Neural progenitor cell (in vitro differentiated cells): ENCODE measurements around the gene AMER3. TPM values are rescaled to one million over a fixed set of nuclear protein-coding genes. Genes with fewer than 3 reads are reported as not detected.

ENCODE experiments used
- DNase-seq: peaks from one replicate; pipeline ENCODE4 v3.0.0-alpha.2; 2016; ENCODE audit warnings: low spot score
- H2AFZ ChIP-seq: fragments of 200-600 bp; sonication (generic); replicated peaks from 2 replicates; pipeline ENCODE4 v1.6.1; 2016; ENCODE audit warnings: antibody characterized with exemption
- H3F3A ChIP-seq: fragments of 200-600 bp; sonication (generic); 2 replicates; pipeline ENCODE4 v1.6.1; 2016; ENCODE audit warnings: antibody characterized with exemption, low read depth
- H3K27ac ChIP-seq: fragments of 200-600 bp; sonication (generic); 2 replicates; pipeline ENCODE4 v1.5.1; 2016; ENCODE audit warnings: mild to moderate bottlenecking
- H3K27me3 ChIP-seq: fragments of 200-600 bp; sonication (generic); 2 replicates; pipeline ENCODE4 v1.6.1; 2016; ENCODE audit warnings: mild to moderate bottlenecking, moderate library complexity
- H3K36me3 ChIP-seq: fragments of 200-600 bp; sonication (generic); 2 replicates; pipeline ENCODE4 v1.5.1; 2016
- H3K4me1 ChIP-seq: fragments of 200-600 bp; sonication (generic); 2 replicates; pipeline ENCODE4 v1.6.1; 2016; ENCODE audit warnings: mixed run types
- H3K4me2 ChIP-seq: fragments of 200-600 bp; sonication (generic); 2 replicates; pipeline ENCODE4 v1.6.1; 2016
- H3K4me3 ChIP-seq: fragments of 200-600 bp; sonication (generic); 2 replicates; pipeline ENCODE4 v1.5.1; 2016
- H3K79me2 ChIP-seq: fragments of 200-600 bp; sonication (generic); 2 replicates; pipeline ENCODE4 v1.6.1; 2016; ENCODE audit warnings: low read depth
- H3K9ac ChIP-seq: fragments of 200-600 bp; sonication (generic); 2 replicates; pipeline ENCODE4 v1.6.1; 2016
- H3K9me3 ChIP-seq: fragments of 200-600 bp; sonication (generic); 2 replicates; pipeline ENCODE4 v1.5.1; 2016; ENCODE audit warnings: low read depth
- H4K20me1 ChIP-seq: fragments of 200-600 bp; sonication (generic); 2 replicates; pipeline ENCODE4 v1.6.1; 2016; ENCODE audit warnings: low read depth
- H3K27ac Mint-ChIP-seq: 3 replicates; pipeline ENCODE4 v1.8.0; 2021; ENCODE audit warnings: mixed read lengths
- H3K27me3 Mint-ChIP-seq: 2 replicates; pipeline ENCODE4 v1.8.0; 2022; ENCODE audit warnings: low read depth, mild to moderate bottlenecking, inconsistent platforms, moderate library complexity, mixed read lengths; ENCODE audit not compliant: insufficient read depth
- H3K36me3 Mint-ChIP-seq: 3 replicates; pipeline ENCODE4 v1.8.0; 2021; ENCODE audit warnings: mixed read lengths
- H3K4me1 Mint-ChIP-seq: 3 replicates; pipeline ENCODE4 v1.8.0; 2021; ENCODE audit warnings: mixed read lengths
- H3K4me3 Mint-ChIP-seq: 3 replicates; pipeline ENCODE4 v1.8.0; 2021; ENCODE audit warnings: mild to moderate bottlenecking, moderate library complexity, mixed read lengths
- H3K9me3 Mint-ChIP-seq: 3 replicates; pipeline ENCODE4 v1.8.0; 2020; ENCODE audit warnings: mixed read lengths
- EZH2 ChIP-seq: fragments of 200-600 bp; sonication (generic); IDR thresholded peaks from 2 replicates; pipeline ENCODE4 v1.6.1; 2017; ENCODE audit warnings: antibody characterized with exemption, mild to moderate bottlenecking, moderate library complexity
- EZH2phosphoT487 ChIP-seq: fragments of 200-600 bp; sonication (generic); IDR thresholded peaks from 2 replicates; pipeline ENCODE4 v1.6.1; 2017; ENCODE audit warnings: antibody characterized with exemption
- total RNA-seq: library from RNA; depleted of rRNA; stranded (reverse); fragments of >200 nt; gene quantifications from 2 replicates; pipeline ENCODE4 v1.2.3, GENCODE V29; 2015; ENCODE audit warnings: low replicate concordance
- TF ChIP-seq, protein P1 (sequence below): fragments of 200-600 bp; sonication (generic); IDR thresholded peaks from 2 replicates; pipeline ENCODE4 v1.5.1; 2017; ENCODE audit warnings: antibody characterized with exemption, mild to moderate bottlenecking

The AMER3 gene
- total RNA-seq, 1 donor from 2014 or later: not detected

DNA sequence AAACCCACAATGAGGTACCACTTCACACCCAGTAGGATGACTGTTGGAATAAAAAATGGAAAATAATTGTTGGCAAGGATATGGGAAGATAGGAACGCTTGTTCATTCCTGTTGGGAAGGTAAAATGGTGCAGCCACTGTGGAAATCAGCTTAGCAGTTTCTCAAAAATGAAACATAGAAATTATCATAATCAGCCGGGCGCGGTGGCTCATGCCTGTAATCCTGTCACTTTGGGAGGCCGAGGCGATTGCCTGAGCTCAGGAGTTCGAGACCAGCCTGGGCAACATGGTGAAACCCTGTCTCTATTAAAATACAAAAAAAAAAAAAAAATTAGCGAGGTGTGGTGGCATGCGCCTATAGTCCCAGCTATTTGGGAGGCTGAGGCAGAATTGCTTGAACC lies 23.4 kb downstream of the AMER3 start:
- no peaks in the 10 kb centered on the region for H4K20me1 ChIP-seq
- no peaks in the 10 kb centered on the region for H3K4me1 ChIP-seq
- TF ChIP-seq EZH2 (no peak), EZH2phosphoT487 (no peak)
- TF ChIP-seq, protein P1, sequence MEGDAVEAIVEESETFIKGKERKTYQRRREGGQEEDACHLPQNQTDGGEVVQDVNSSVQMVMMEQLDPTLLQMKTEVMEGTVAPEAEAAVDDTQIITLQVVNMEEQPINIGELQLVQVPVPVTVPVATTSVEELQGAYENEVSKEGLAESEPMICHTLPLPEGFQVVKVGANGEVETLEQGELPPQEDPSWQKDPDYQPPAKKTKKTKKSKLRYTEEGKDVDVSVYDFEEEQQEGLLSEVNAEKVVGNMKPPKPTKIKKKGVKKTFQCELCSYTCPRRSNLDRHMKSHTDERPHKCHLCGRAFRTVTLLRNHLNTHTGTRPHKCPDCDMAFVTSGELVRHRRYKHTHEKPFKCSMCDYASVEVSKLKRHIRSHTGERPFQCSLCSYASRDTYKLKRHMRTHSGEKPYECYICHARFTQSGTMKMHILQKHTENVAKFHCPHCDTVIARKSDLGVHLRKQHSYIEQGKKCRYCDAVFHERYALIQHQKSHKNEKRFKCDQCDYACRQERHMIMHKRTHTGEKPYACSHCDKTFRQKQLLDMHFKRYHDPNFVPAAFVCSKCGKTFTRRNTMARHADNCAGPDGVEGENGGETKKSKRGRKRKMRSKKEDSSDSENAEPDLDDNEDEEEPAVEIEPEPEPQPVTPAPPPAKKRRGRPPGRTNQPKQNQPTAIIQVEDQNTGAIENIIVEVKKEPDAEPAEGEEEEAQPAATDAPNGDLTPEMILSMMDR: no peak
- no peak overlapping the region for H2AFZ ChIP-seq
- no peaks in the 10 kb centered on the region for H3K27me3 ChIP-seq
- no peak overlapping the region for H3K9ac ChIP-seq
- H3K9me3 ChIP-seq: no peaks in the 10 kb centered on the region
- H3K4me3 ChIP-seq: no peak overlapping the region
- no peaks in the 10 kb centered on the region for H3K79me2 ChIP-seq
- Mint-ChIP-seq H3K27me3 (peaks cover 3% of the 10 kb centered on the region), H3K4me3 (no peak overlapping the region), H3K36me3 (no peaks in the 10 kb centered on the region), H3K27ac (no peak overlapping the region), H3K4me1 (no peaks in the 10 kb centered on the region), H3K9me3 (no peaks in the 10 kb centered on the region)
- no peak overlapping the region for H3K27ac ChIP-seq
- no peaks in the 10 kb centered on the region for H3F3A ChIP-seq
- H3K36me3 ChIP-seq: no peaks in the 10 kb centered on the region
- H3K4me2 ChIP-seq: no peak overlapping the region
- no peak for DNase-seq

DNA sequence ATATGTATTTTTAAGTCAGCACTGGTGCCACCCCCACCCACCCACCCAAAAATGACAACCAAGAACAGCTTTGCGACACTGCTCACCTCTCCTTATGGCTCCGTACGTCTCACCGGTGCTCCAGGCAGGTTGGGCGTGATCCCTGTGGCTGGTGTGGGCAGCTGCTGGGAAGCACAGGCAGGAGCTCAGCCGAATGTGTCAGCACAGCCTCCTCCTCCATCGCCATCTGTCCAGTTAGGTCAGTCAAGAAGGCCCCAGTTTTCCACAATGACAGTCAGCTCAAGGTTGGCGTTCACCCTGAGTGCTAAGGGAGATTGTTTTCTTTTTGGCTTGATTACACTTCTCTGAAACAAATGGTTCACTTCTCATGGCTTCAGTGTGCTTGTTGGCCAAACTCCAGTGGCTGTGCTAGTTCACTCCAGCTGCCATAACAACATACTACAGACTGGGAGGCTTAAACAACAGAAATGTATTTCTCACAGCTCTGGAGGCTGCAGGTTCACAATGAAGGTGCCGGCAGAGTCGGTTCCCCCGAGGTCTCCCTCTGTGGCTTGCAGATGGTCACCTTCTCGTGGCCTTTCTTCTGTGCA lies 30.2 kb downstream of the AMER3 start:
- Histone ChIP-seq H3K9ac (no peak overlapping the region), H3F3A (no peaks in the 10 kb centered on the region), H2AFZ (no peak overlapping the region), H3K27ac (no peak overlapping the region), H4K20me1 (no peaks in the 10 kb centered on the region), H3K4me1 (no peaks in the 10 kb centered on the region), H3K36me3 (no peaks in the 10 kb centered on the region), H3K9me3 (no peaks in the 10 kb centered on the region), H3K4me3 (no peak overlapping the region), H3K79me2 (no peaks in the 10 kb centered on the region), H3K27me3 (no peaks in the 10 kb centered on the region), H3K4me2 (no peak overlapping the region)
- H3K4me3 Mint-ChIP-seq: no peak overlapping the region
- no peaks in the 10 kb centered on the region for H3K9me3 Mint-ChIP-seq
- H3K27ac Mint-ChIP-seq: no peak overlapping the region
- TF ChIP-seq EZH2 (no peak), EZH2phosphoT487 (no peak)
- TF ChIP-seq, protein P1: no peak
- DNase-seq: no peak
- no peaks in the 10 kb centered on the region for H3K4me1 Mint-ChIP-seq
- H3K36me3 Mint-ChIP-seq: no peaks in the 10 kb centered on the region
- H3K27me3 Mint-ChIP-seq: peaks cover 4% of the 10 kb centered on the region

DNA sequence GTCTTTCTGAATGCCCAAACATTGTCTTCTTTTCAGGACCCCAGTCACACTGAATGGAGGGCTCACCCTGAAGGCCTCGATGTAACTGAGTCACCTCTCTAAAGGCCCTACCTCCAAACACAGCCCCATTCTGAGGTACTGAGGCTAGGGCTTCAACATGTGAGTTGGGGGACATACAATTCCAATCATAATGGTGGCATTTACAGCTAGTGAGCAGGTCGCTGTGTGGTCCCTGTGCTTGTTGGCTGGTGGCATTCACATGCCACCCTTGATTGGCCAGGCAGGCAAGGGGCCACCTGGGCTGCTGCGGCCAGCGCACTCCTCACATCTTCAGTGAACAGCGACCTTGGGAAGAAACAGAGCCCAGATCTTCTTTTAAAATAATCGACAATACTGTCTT lies 30.7 kb downstream of the AMER3 start:
- TF ChIP-seq, protein P1: no peak
- TF ChIP-seq EZH2phosphoT487: no peak
- H3K79me2 ChIP-seq: no peaks in the 10 kb centered on the region
- no peaks in the 10 kb centered on the region for H3K4me1 ChIP-seq
- H3K9me3 ChIP-seq: no peaks in the 10 kb centered on the region
- no peak overlapping the region for H3K4me3 ChIP-seq
- Mint-ChIP-seq H3K27me3 (peaks cover 4% of the 10 kb centered on the region), H3K4me3 (no peak overlapping the region), H3K36me3 (no peaks in the 10 kb centered on the region), H3K4me1 (no peaks in the 10 kb centered on the region), H3K27ac (no peak overlapping the region), H3K9me3 (no peaks in the 10 kb centered on the region)
- no peak overlapping the region for H3K4me2 ChIP-seq
- H3K27me3 ChIP-seq: no peaks in the 10 kb centered on the region
- H3K36me3 ChIP-seq: no peaks in the 10 kb centered on the region
- DNase-seq: no peak
- H3K27ac ChIP-seq: no peak overlapping the region
- H3F3A ChIP-seq: no peaks in the 10 kb centered on the region
- H2AFZ ChIP-seq: no peak overlapping the region
- H4K20me1 ChIP-seq: no peaks in the 10 kb centered on the region
- H3K9ac ChIP-seq: no peak overlapping the region
